GM12865 (cell line): ENCODE data around the gene SF3A1.

Experiments
- DNase-seq: peaks from one replicate; pipeline ENCODE4 v3.0.0; 2010; ENCODE audit warnings: low read depth
- H3K4me3 ChIP-seq: 2 replicates; pipeline ENCODE4 v1.5.1; 2011; ENCODE audit warnings: mild to moderate bottlenecking, low read depth, low read length, control low read depth
- CTCF ChIP-seq: IDR thresholded peaks from 2 replicates; pipeline ENCODE4 v1.5.1; 2011; ENCODE audit warnings: low read length, control low read depth, low read depth, inconsistent platforms; ENCODE audit not compliant: insufficient read depth; ENCODE audit errors: missing control alignments

Gene SF3A1

DNA sequence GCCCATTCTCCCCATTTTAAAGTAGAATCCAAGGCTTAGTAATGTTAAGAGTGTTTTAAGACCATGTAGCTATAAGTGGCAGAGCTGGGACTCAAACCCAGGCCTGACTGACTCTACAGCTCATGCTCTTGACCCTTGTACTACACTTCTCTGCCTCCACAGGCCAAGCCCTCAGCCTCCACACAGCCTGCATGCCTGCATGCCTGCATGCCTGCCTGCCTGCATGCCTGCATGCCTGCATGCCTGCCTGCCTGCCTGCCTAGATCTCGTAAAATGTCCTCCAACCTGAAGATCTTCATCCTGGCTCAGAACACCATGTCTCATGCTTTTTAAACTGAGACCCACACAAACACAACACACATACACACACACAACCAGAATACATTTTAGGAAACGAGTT lies 48.6 kb downstream of the SF3A1 start:
- no peak for TF ChIP-seq CTCF
- H3K4me3 ChIP-seq = no peak overlapping the region
- DNase-seq = no peak

- peak; percentile 19 for DNase-seq
- TF ChIP-seq CTCF = no peak
- H3K4me3 ChIP-seq = peak overlapping the region; percentile 37
These were observed 49.6 kb downstream of the SF3A1 start for GRCh38 chr22:30307041-30307574.

GRCh38 chr22:30306627-30307011 lies 50.1 kb downstream of the SF3A1 start:
- TF ChIP-seq CTCF = no peak
- H3K4me3 ChIP-seq = peak overlapping the region; percentile 37
- DNase-seq = peak; percentile 15

- TF ChIP-seq CTCF = no peak
- H3K4me3 ChIP-seq = peak overlapping the region; percentile 37
- DNase-seq = peak; percentile 66
These were observed 50.6 kb downstream of the SF3A1 start for GRCh38 chr22:30305906-30306626.

DNA sequence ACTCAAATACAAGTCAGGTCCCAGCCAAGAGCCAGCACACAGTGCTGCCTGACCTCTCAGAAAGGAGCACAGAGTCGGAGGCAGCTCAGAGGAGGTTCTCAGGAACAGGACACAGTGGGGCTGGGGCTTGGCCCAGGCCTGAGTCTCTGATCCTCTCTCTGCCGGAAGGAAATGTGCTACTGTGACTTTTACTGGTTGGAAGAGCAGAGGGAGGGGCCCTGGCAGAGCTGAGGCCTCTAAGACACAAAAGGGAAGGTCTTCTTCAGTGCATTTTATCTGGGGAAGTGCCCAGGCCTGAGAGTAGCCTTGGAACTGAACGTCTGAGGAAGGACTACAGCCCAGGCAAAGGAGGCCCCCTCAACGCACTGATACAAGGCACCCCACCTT lies 51.2 kb downstream of the SF3A1 start:
- H3K4me3 ChIP-seq = peak overlapping the region; percentile 37
- TF ChIP-seq CTCF = no peak
- peak; percentile 90 for DNase-seq

GRCh38 chr22:30304495-30305244 lies 52.0 kb downstream of the SF3A1 start:
- TF ChIP-seq CTCF = no peak
- peak; percentile 27 for DNase-seq
- H3K4me3 ChIP-seq = no peak overlapping the region
